HG03097 (cell line): Measurements from ENCODE around the gene SPRYD3.
A peak's percentile ranks its signal among the peaks of the same experiment; 100 is the strongest.

ENCODE experiments used
- ATAC-seq: cut with Tn5 transposase; IDR thresholded peaks from one replicate; pipeline ENCODE4 v1.9.1; 2021; ENCODE audit not compliant: unreplicated experiment, low FRiP score

SPRYD3 gene

DNA sequence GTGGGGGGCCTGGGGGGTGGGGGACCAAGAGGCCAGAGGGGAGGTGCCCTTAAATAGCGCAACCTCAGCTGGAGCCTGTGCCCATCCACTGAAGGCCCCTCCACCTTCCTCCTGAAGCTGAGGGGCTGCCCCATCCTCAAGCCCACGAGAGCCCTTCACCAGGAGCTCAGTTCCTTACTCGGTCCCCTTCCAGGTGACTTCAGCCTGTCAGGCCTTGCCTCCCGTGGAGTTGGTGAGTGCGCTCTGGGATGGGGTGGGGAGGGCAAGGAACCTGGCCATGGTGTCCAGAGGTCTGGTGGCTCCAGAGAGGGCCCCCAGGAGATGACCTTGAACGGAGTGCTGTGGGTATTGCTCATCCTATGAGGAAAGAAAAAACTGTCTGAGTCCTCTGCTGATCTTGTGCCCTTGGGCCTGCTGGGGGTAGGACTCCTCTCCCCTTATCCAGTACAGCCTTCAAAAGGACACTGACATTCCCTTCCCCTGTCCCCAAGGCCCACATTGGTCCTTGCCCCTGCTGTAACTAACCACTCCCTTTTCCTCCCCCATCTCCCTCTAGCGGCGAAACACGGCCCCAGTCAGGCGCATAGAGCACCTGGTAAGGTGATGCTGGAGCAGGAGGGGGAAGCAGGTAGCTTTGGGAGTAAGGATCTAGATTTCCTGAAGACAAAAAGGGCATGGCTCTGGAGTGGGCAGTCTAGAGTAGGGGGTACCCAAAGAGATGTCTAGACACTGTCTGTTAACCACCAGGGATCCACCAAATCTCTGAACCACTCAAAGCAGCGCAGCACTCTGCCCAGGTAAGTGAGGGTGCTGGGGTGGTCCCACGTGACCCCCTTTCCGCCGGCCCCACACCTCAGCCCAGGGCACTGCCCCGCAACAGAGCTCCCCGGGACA lies 25.7 kb downstream of the SPRYD3 start:
- ATAC-seq = no peak

DNA sequence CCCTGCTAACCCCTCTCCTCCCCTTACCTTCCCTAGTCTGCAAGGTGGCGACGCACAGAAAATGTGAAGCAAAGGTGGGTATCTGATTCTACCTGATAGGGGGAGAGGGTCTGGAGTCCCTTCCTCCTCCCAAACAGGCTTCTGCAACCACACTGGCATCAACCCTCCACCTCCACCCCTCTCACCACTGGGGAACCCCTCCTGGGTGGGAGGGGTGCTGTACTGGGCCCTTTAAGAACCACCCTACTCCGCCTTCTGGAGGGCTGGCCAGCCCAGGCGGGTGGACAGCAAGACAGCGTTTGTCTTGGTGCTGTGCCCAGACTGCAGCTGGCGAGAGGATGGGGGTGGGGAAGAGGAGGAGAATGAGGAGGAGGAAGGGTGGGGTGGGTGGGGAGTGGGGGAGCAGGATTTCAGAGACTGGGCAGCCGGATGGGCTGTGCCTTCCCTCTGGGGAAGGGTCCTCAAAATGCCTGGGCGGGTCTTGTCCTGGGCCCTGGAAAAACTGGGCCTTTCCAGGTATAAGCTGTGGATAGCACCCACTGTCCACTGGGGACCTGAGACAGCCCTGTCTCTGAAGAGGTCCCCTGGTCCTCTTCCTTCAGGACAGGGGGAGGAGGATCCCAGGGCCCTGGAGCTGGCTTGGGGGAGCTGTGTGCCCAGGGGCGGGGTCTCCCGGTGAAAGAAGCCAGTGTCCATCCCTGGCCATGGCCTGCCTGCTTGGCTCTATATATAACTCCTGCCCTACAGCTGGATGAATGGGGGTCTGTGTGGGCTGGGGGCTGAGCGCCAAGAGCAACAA lies 26.6 kb downstream of the SPRYD3 start:
- ATAC-seq = no peak

DNA sequence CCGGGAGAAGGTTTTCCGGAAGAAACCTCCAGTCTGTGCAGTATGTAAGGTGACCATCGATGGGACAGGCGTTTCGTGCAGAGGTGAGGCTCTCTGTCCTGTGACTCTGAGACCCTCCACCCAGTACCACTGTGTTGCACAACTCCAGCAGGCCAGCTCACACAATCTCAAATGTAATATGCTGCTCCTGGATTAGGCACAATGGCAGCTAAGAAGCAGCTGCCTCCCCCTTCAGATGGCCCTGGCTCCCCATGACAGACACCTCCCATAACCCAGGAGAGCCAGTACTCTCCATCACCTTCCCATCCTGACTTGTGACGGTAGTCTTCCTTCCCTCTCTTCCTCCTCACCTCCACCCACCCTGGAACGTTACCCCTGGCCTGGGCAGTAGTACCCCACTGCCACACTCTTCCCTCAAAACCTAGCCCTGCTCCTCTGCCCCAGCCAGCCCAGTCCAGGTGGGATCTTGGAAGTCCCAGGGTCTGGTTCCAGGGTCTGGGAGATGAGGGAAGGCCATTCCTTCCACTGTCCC lies 27.2 kb downstream of the SPRYD3 start:
- ATAC-seq = no peak

DNA sequence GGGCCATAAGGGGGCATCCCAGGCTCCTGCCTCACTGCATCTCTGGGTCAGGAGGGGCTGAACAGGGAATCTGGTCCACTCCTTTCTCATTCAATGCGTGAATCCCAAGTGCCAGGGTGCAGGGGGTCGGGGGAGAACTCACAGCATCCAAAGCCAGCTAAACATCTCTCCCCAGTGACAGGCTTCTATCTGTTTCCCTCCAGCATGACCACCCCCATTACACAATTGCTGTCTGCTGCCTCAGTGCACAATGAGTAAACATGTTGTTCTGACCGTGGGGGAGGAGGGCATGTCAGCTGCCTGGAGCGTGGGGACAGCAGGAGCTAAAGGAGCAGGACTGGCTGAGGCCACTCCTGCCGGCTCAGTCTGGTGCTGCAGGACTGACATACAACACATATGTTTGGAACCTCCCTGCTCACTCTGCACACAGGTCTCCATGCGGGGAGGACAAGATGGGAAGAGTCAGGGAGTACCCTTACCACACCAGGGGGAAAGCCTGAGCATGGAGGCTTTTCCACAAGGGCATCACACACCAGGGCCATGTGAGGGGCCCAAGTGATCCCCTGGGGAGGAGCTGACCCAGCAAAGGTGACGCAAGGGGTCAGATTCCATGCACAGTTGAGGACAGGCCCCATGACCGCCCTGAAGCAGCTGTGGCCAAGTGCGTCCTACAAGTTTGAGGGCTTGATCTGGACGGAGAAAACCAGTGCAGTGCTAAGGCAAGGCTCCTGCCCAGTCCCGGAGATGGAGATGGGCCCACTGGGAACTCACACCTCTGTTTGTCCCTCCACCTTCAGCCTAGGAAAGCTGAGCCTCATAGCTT lies 27.9 kb downstream of the SPRYD3 start:
- ATAC-seq = no peak

DNA sequence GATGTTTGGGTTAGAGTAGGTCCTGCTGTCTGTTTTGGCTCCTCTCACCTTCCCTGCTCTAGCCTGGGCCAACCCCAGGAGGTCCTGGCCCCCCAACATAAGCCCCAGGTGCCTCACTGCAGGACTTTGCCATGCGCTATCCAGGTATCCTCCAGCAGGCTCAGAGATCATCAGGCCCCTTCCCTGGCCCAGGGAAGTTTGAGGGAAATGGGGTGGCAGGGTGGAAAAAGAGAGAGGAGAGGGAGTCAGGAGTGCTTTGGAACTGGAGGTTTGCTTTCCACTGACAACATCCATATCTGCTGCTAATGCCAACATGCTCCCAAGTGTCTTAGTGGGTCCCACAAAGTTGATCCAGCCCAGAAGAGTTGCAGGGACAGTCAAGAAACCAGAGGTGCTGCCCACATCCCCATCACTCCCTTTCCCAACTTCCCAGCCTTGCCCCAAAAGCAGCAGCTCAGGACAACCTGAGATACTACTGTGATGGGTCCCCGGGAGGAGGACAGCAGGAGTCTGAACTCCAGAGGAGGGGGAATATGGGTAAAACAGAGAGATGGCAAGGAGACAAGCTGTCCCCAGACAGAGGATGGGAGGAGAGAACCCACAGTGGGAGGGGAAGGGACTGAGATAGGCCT lies 28.6 kb downstream of the SPRYD3 start:
- no peak for ATAC-seq

DNA sequence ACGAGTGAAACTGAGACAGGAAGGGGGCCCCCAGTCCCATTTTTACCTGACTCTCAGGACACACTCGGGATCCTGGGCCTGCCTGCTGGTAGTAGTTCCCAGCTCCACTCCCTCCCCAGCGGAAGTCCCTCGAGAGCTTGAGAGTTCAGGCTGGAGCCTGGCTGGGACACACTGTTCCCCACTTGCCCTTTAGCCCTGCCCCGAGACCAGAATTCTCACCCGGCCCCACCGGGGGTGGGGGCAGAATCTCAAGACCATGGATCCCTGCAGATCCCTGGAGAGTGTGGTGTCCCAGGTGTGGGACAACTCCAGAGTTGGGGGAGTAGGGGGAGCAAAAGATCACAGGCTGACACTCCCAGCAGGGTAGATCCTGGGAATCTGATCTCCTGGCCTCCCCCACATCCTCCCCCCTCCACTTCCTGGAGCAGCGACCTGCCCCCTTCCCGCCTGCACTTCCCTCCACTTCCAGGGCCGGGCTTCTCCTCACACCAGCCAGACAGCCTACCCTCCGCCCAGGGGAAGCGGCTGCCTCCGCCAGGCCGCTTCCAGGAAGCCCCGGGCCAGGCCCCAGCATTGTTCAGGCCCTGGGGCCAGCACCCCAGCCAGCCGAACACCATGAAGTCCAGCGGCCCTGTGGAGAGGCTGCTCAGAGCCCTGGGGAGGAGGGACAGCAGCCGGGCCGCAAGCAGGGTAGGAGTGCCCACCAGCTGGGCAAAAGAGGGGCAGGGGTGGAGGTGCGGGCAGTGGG lies 29.4 kb downstream of the SPRYD3 start, which contains the start of gene TNS2:
TNS2 (plus strand) TSS at position 495 of the 748 bp plus-strand sequence; CDS start at position 616, 121 bp downstream.
- ATAC-seq = no peak

DNA sequence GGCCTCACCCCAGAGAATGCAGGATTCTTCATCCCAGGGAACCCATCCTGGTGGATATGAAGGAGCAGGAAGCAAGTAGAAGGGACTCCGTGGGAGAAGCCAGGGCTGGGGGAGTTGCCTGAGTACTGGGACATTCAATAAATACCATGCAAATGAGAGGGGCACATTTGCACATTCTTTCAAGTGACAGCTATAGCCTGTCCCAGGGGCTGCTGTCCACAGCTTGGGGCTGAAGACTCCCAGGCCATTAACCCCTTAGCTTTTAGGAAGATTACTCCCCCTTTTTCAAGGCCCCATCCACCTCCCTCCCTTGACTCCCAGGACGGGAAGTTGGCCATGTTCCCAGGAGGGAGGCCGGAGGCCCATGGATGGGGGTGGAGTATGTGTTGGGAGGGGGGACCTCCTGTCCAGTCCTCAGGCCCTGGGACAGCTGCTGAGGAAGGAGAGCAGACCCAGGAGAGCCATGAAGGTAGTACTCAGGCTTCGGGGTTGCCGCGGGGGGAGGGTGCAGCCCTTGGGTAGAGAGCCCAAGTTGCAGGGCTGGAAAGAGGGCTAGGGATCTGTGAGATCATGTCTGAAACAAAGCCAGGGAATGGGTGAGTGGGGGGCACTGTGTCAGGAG lies 30.3 kb downstream of the SPRYD3 start:
- ATAC-seq = no peak

DNA sequence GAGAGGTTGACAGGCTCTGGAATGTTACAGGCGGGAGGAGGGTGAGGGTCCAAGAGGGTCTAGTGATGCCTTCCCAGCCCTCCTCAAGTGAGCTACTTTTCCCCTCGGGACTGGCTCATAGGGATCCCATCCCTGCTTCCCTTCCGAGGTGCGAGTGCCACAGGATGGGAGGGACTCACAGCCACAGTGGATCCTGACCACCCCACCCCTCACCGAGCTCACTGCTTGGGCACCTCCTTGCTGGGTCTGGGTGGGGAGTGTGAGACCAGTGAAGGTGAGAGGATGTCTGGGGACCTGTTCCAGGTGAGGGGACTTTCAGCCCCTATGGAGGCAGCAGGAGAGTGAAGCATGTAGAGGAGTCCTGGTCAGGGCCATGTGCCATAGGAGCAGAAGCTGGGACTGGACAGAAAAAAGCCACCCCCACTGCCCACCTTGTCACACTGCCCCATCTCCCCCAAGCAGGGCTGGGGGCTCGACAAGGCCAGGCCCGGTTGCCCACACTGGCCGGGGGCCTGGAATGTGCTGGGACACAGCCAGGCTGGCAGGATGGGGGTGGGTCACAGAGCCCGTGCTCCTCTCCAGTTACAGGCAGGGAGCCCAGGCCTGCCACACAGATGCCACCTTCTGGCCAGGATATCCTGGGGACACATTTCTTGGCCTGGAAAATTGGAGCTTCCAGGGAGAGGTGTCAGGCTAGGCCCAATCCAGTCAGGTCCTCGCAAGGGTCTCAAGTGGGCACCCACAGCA lies 31.0 kb downstream of the SPRYD3 start:
- ATAC-seq = no peak

DNA sequence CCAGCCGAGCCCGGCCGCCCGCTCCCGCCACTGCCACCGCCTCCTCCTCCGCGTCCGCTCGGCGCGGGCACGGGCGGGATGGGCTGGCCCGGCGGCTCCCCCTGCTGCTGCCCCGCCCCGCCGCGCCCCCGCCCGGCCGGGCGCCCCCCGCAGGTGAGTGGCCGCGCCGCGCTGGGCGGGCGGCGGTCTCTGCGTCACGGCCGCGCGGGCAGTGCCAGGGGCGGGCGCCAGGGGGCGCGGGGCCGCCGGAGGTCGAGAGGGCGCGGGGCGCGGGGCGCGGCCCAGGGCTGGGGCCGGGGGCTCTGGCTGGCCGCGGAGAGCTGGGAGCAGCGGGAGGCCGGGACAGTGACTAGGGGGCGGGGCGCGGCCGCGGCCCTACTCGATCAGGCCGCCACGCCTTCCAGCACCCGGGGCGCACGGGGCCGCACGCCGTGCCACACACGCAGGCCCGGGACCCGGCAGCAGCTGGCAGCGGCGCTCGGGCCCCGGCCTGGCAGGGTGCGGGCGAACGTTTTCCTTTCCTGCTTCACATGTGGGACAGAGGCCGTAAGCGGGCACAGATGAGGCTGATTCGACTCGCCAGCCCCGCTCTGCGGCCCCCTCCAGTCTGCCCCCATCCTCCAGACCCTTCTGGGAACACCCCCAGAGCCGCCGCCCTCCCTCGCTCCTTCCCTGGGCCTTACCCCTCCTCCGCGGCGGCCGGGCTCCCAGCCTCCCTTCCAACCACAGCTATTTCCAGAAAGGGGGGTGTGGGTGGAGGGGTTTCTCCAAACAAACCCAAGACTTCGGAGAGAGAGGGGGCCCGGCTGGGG lies 31.8 kb downstream of the SPRYD3 start:
- peak; percentile 60 for ATAC-seq

DNA sequence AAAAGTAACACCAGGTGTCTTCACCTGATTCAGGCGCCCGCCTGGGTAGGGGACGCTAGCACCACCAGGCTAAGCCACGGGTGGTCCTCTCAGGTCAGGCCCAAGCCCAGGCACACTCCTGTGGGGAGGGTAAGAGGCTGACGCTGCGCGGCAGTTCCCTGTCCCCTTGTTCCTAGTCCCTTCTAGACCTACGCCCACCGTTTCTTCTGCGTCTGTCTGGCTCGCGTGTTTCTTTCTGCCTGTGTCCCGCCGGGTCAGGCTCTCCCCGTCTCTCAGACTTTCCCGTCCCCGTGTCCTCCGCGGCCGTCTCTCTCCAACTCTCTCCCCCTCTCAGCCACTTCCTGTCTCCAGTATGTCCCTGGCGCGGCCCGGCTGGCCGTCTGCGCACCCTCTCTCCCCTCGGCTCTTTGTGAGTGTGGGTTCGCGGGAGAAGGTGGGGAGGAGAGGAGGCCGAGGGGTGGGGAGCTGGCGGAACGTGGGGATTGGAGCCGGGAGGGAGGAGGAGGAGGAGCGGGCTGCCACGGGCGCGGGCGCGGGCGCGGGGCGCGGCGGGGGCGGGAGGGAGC lies 32.5 kb downstream of the SPRYD3 start:
- ATAC-seq = peak; percentile 18

DNA sequence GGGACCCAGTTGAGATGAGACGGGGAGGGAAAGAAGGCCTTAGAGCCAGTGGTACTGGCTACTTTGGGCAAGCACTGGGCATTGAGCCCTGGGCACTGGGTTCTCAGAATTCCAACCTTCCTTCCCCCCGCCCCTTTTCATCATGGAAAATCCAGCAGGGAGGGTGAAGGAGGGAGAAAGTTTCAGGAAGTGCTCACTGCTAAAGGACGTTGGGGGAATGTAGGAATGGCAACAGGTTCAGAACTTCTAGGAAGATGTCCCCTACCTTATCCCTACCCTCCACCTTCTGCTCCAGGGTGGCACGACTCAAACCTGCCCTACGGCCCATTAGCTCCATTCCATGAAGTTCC lies 33.5 kb downstream of the SPRYD3 start:
- no peak for ATAC-seq

DNA sequence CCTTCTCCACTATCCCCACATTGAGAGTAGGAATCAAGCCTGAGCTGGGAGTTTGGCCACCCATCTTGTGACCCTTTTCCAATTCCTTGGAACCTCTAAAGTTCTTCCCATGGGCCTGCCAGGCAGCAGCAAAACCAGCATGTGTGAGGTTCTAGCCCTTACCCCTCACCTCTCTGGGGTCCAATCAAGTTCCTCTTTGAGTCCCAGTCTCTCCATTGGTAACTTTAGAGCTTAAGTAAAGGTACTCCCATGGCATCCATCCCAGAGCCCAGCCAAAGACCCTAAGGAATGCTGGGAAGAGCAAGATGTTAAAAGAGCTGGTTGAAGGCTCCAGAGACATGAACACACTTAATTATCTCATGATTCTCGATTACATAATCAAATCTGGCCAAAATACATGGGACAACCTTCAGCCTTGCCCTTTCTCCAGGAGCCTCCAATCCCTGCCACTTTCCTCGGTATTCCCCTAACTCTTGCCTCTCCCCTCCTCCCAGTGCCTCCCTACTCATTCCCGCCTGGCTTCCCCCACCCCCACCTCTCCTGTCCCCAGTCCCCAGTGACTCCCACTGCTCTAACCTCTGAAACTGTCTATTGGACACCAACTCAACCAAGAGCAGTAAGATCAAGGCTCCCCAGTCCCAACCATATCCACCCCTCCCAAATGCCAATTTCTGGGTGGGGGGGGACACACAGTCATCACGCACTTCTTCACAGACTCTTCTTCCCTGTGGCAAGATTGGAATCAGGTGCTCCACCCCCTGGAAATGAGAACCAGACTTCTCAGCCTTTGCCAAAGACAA lies 34.1 kb downstream of the SPRYD3 start:
- no peak for ATAC-seq

DNA sequence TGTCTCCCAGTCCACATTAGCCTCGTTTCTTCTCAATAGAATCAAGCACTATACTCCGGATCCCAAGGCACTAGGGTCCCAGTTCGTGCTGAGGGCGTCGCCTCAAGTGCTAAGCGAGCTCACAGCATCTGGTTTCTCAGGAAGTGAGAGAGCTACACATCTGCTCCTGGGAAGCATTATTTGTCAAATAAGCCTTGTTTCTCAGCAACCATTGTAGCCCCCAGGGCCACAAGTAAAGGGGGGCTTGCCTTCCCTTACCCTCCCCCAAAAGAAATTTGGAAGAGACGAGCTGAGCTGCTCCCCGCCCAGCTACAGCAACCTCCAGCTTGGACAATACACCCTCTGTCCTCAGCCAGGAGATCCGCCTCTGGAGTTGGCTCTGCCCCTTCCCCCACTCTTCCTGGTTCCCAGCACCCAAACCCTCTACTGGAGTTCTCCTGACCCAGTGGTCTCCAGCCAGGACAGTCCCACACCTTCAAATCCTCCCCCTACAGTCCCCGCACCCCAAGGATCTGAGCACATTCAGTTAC lies 35.1 kb downstream of the SPRYD3 start:
- ATAC-seq = no peak

DNA sequence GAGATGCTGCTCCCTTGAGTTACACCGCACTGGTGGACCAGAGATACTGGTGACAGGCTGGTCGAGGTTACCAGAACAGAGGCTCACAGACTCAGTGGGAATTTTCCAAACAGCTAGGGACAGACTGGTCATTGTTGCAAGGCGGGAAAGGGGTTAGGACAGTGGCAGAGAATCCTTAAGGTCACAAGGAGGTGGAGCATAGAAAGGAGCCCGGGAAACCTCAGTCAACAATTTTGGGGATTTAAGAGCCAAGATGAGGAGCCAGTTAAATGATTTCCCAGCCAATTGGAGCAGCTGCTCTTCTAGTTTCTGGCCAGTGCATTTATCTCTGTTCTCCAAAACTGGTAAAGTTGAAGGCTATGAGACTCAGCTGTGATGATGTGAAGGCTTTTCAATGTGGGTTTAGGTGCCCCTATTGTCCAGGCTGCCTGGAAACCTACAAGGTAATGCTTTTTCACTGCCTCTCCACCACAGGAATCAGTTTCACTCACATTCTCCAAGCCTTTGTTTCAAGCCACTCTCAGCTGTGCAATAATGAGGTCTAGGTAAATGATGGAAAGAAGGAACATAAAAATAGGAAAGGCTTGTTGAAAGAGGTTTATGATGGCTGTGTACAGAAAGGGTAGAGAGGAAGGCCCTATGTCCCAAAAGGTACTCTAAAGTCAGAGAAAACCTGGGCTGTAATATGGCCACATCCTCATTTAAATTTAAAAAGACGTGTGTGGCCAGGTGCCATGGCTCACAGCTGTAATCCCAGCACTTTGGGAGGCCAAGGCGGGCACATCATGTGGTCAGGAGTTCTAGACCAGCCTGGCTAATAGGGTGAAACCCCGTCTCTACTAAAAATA lies 36.4 kb downstream of the SPRYD3 start:
- no peak for ATAC-seq

DNA sequence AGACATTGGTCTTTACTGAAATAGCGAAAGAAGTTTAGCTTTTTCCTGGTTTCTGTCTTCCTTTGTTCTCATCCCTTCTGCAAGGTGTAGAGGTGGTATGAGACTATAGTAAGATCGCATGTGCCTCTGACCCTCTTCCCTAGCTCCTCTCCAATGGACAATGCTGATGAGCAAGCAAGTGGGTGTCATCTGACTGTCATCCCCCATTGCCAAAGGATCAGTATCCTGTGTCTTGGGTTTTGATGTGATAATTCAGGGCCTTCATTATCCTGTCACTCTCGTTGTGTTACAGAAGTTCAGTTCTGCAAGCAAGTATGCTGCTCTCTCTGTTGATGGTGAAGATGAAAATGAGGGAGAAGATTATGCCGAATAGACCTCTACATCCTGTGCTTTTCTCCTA lies 39.3 kb downstream of the SPRYD3 start:
- ATAC-seq = no peak
